ENCODE measurements around the gene PTPRB.

GRCh38 chr12:70609739-70610491 is 27.3 kb downstream of the PTPRB start:
- no peak for TF ChIP-seq CTCF (IDR thresholded peaks at IDR 0.05)
- TF ChIP-seq POLR2AphosphoS5 (IDR thresholded peaks at IDR 0.05) = no peak
